Right lobe of liver (tissue), 4 donors: Measurements from ENCODE around the gene DGKA.

ENCODE experiments used
- CTCF ChIP-seq, 4 donors: fragments of 200-600 bp in 3 of 4; fragments of 450-650 bp in 1 of 4; IDR thresholded peaks; one replicate each; pipeline versions ENCODE4 v1.5.1 to v1.8.0; 2016 to 2022; ENCODE audit warnings: antibody characterized with exemption in 4 of 4, mild to moderate bottlenecking in 2 of 4
- POLR2A ChIP-seq: fragments of 450-650 bp; IDR thresholded peaks from one replicate; pipeline ENCODE4 v1.6.1; 2017; ENCODE audit warnings: antibody characterized with exemption, mild to moderate bottlenecking
- donor health status: DM: no; HTN: no; CAD: no.
- donor health status: DM: no; HTN: no; CAD: no.
- donor health status: DM: no; HTN: yes; CAD: no.

GRCh38 chr12:55926738-55927587 is 4.0 kb upstream of the DGKA start:
- peak; percentile 56 to 79 (median 66) for TF ChIP-seq CTCF (IDR thresholded peaks at IDR 0.05)
- TF ChIP-seq POLR2A = peak; percentile 30
